PFSK-1 (cell line): ENCODE measurements around the gene TMEM200A.

Experiments used
- FOXP2 ChIP-seq: optimal IDR thresholded peaks from 2 replicates; pipeline ENCODE3; 2011; ENCODE audit warnings: borderline replicate concordance, control low read depth, inconsistent platforms; ENCODE audit not compliant: insufficient read depth; ENCODE audit errors: extremely low read length, extremely low read depth
- POLR2AphosphoS5 ChIP-seq: IDR thresholded peaks from 2 replicates; pipeline ENCODE4 v1.6.1; 2012; ENCODE audit warnings: low read depth, mild to moderate bottlenecking, control low read depth, low read length, moderate library complexity
- SIN3A ChIP-seq: IDR thresholded peaks from 2 replicates; pipeline ENCODE4 v1.6.1; 2012; ENCODE audit warnings: mild to moderate bottlenecking, low read length, moderate library complexity, borderline replicate concordance; ENCODE audit not compliant: insufficient read depth
- TAF1 ChIP-seq: IDR thresholded peaks from 2 replicates; pipeline ENCODE4 v1.6.1; 2012; ENCODE audit warnings: low read length, control low read depth, borderline replicate concordance; ENCODE audit not compliant: insufficient read depth
- TF ChIP-seq, protein P1 (sequence below), 2 experiments: IDR thresholded peaks; 2 replicates each; pipeline versions ENCODE4 v1.6.1 to v1.8.0; 2011 to 2012; ENCODE audit warnings: low read depth in 2 of 2, low read length in 2 of 2, control low read depth in 1 of 2, inconsistent platforms in 1 of 2, mild to moderate bottlenecking in 1 of 2, moderate library complexity in 1 of 2; ENCODE audit not compliant: insufficient read depth in 1 of 2

The TMEM200A gene

GRCh38 chr6:130389142-130389541 lies 23.3 kb downstream of the TMEM200A start:
- TF ChIP-seq FOXP2: no peak
- TF ChIP-seq POLR2AphosphoS5: no peak
- TF ChIP-seq, protein P1, sequence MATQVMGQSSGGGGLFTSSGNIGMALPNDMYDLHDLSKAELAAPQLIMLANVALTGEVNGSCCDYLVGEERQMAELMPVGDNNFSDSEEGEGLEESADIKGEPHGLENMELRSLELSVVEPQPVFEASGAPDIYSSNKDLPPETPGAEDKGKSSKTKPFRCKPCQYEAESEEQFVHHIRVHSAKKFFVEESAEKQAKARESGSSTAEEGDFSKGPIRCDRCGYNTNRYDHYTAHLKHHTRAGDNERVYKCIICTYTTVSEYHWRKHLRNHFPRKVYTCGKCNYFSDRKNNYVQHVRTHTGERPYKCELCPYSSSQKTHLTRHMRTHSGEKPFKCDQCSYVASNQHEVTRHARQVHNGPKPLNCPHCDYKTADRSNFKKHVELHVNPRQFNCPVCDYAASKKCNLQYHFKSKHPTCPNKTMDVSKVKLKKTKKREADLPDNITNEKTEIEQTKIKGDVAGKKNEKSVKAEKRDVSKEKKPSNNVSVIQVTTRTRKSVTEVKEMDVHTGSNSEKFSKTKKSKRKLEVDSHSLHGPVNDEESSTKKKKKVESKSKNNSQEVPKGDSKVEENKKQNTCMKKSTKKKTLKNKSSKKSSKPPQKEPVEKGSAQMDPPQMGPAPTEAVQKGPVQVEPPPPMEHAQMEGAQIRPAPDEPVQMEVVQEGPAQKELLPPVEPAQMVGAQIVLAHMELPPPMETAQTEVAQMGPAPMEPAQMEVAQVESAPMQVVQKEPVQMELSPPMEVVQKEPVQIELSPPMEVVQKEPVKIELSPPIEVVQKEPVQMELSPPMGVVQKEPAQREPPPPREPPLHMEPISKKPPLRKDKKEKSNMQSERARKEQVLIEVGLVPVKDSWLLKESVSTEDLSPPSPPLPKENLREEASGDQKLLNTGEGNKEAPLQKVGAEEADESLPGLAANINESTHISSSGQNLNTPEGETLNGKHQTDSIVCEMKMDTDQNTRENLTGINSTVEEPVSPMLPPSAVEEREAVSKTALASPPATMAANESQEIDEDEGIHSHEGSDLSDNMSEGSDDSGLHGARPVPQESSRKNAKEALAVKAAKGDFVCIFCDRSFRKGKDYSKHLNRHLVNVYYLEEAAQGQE (IDR thresholded peaks at IDR 0.05; ENCODE audit: insufficient read depth in 1 of 2, low read depth in 2 of 2, low read length in 2 of 2): no peak
- no peak for TF ChIP-seq SIN3A
- no peak for TF ChIP-seq TAF1

DNA sequence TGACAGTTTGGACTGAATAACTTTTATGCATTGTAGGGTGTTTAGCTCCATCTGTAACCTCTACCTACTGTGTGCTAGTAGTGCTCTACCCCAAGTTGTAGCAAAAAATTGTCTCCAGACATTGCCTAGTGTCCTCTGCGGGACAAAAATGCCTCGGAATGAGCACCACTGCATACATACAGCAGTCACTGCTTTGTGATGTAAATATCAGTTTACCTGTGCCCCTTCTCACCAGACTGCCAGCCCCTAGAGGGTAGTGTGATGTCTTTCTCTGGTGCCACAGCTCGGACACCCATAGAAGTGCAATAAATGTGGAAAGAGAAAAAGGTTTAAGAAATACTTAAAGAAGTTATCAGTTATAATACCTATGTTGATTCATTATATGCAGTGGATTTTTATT lies 25.1 kb downstream of the TMEM200A start:
- TF ChIP-seq POLR2AphosphoS5: no peak
- no peak for TF ChIP-seq FOXP2
- TF ChIP-seq SIN3A: no peak
- TF ChIP-seq TAF1: no peak
- TF ChIP-seq, protein P1 (IDR thresholded peaks at IDR 0.05; ENCODE audit: insufficient read depth in 1 of 2, low read depth in 2 of 2, low read length in 2 of 2): no peak

GRCh38 chr6:130393306-130393705 lies 27.5 kb downstream of the TMEM200A start:
- no peak for TF ChIP-seq POLR2AphosphoS5
- TF ChIP-seq, protein P1 (IDR thresholded peaks at IDR 0.05; ENCODE audit: insufficient read depth in 1 of 2, low read depth in 2 of 2, low read length in 2 of 2): no peak

DNA sequence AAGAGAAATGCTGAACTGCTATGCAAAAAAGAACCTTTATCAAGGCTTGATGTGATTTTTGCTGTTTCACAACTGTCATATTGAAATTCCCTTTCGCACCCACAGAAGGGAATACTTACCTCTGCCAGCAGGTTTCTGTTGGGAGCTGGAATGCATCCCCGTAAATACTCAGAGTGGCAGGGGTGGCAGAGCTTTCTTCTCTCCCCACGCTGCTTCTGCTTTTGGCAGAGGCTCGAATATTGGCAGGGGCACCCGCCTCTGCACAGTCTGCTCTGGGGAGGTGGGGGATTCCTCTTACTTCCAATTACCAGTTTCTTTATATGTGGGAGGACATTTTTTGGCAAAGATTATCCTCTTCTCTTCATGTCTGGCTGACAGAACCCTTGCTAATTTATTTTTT lies 28.4 kb downstream of the TMEM200A start:
- TF ChIP-seq TAF1: no peak
- TF ChIP-seq, protein P1 (IDR thresholded peaks at IDR 0.05; ENCODE audit: insufficient read depth in 1 of 2, low read depth in 2 of 2, low read length in 2 of 2): no peak
- no peak for TF ChIP-seq SIN3A
- TF ChIP-seq FOXP2: no peak
- TF ChIP-seq POLR2AphosphoS5: no peak

GRCh38 chr6:130395164-130395563 lies 29.3 kb downstream of the TMEM200A start:
- TF ChIP-seq TAF1 (no peak), FOXP2 (no peak), POLR2AphosphoS5 (no peak), SIN3A (no peak)
- TF ChIP-seq, protein P1 (IDR thresholded peaks at IDR 0.05; ENCODE audit: insufficient read depth in 1 of 2, low read depth in 2 of 2, low read length in 2 of 2): no peak
